Measurements from ENCODE around the gene VPS51.
"Not testable (repeated sequence)": the region's sequence is repeated elsewhere in the genome, so short reads cannot be mapped to it uniquely, and the experiment has no call there.

Gene VPS51

GRCh38 chr11:65108469-65109123 is 12.6 kb downstream of the VPS51 start:
- DNase-seq = no peak

GRCh38 chr11:65109231-65110198 is 13.5 kb downstream of the VPS51 start:
- DNase-seq = no peak

GRCh38 chr11:65110354-65110861 is 14.4 kb downstream of the VPS51 start:
- peak; percentile 99 for DNase-seq

- DNase-seq = no peak
These were observed 15.2 kb downstream of the VPS51 start for GRCh38 chr11:65111159-65111743.

GRCh38 chr11:65111744-65112545 is 15.9 kb downstream of the VPS51 start, which contains the start of gene TM7SF2:
Gene TM7SF2 (plus strand): TSS chr11:65111872. CDS start chr11:65112016, 144 bp downstream.
- peak; percentile 91 for DNase-seq

GRCh38 chr11:65112546-65113360 is 16.7 kb downstream of the VPS51 start:
- peak; percentile 57 for DNase-seq

- DNase-seq = no peak
These were observed 17.3 kb downstream of the VPS51 start for GRCh38 chr11:65113361-65113756.

- DNase-seq = no peak
These were observed 17.8 kb downstream of the VPS51 start for GRCh38 chr11:65113839-65114238.

- no peak for DNase-seq
These were observed 18.6 kb downstream of the VPS51 start for GRCh38 chr11:65114538-65115171.

GRCh38 chr11:65115361-65116082 is 19.5 kb downstream of the VPS51 start:
- no peak for DNase-seq

GRCh38 chr11:65116370-65117205 is 20.6 kb downstream of the VPS51 start:
- DNase-seq = peak; percentile 45

GRCh38 chr11:65117206-65118096 is 21.4 kb downstream of the VPS51 start, which contains the start of gene ZNHIT2:
Gene ZNHIT2 (minus strand): TSS chr11:65117701. CDS start chr11:65117653, 48 bp downstream.
- DNase-seq = peak; percentile 100

GRCh38 chr11:65118097-65118837 is 22.3 kb downstream of the VPS51 start:
- no peak for DNase-seq

- DNase-seq = not testable (repeated sequence)
These were observed 23.1 kb downstream of the VPS51 start for GRCh38 chr11:65118891-65119669.

- no peak for DNase-seq
These were observed 23.6 kb downstream of the VPS51 start for GRCh38 chr11:65119670-65119995.

GRCh38 chr11:65120831-65121230 is 24.8 kb downstream of the VPS51 start:
- no peak for DNase-seq

GRCh38 chr11:65121447-65121864 is 25.4 kb downstream of the VPS51 start:
- no peak for DNase-seq

Measured in activated T-cell treated with anti-CD3 and anti-CD28 coated beads for 4 hours (primary cell).